HepG2 (cell line): ENCODE results near the gene LMTK2. TPM values are rescaled to one million over a fixed set of nuclear protein-coding genes. Genes with fewer than 3 reads are reported as not detected.

ENCODE experiments used
- ATAC-seq: fragments of 200-7000 bp; cut with Tn5 transposase; 3 replicates; pipeline ENCODE4 v1.9.1; 2020; ENCODE audit warnings: mild to moderate bottlenecking, moderate library complexity
- BruUV-seq: library from RNA; stranded (reverse); fragments of 400-500 nt; replicated peaks from 2 replicates; lab custom pipeline; 2021; lab: Mats Ljungman, UMichigan
- CTCF ChIA-PET: fragments of 300-600 bp; formaldehyde crosslinking; extraction: SDS; loops from one replicate; lab custom pipeline; 2021; ENCODE audit warnings: low total read pairs, inconsistent platforms, low intra/inter-chr PET ratio; lab: Yijun Ruan, JAX
- POLR2A ChIA-PET: fragments of 350-600 bp; sonication (Branson Sonifier 250); formaldehyde crosslinking; loops from one replicate; lab custom pipeline; 2020; ENCODE audit warnings: antibody characterized with exemption, inconsistent platforms; lab: Yijun Ruan, JAX
- DNase-seq: peaks from one replicate; pipeline ENCODE4 v3.0.0-alpha.2; 2015; ENCODE audit warnings: low spot score
- FAIRE-seq: peaks from 3 replicates; lab custom pipeline; 2011; peaks lifted over from hg19 to GRCh38; lab: Jason Lieb, UNC
- H2AFZ ChIP-seq: one replicate; pipeline ENCODE4 v1.6.1; 2011; ENCODE audit warnings: low read length, inconsistent platforms
- H3K27ac ChIP-seq: fragments of 300-600 bp; 3 replicates; pipeline ENCODE4 v1.8.0; 2011; ENCODE audit warnings: mixed run types, mild to moderate bottlenecking, mixed read lengths, low read length, inconsistent platforms; ENCODE audit not compliant: insufficient read depth; ENCODE audit errors: extremely low read length
- H3K27me3 ChIP-seq, 2 experiments: fragments of 200-600 bp in 1 of 2; 2 replicates in 1 of 2; 3 replicates in 1 of 2; pipeline versions ENCODE4 v1.6.0 to v1.8.0; 2011; ENCODE audit warnings: low read length in 2 of 2, mild to moderate bottlenecking in 2 of 2, moderate library complexity in 2 of 2, inconsistent platforms in 1 of 2; ENCODE audit not compliant: insufficient read depth in 2 of 2, control insufficient read depth in 1 of 2
- H3K36me3 ChIP-seq, 2 experiments: fragments of 200-600 bp in 1 of 2; replicated peaks in 1 of 2; 2 replicates in 1 of 2; 3 replicates in 1 of 2; pipeline versions ENCODE4 v1.5.1 to v1.8.0; 2011; ENCODE audit warnings: low read length in 2 of 2, inconsistent platforms in 1 of 2; ENCODE audit not compliant: insufficient read depth in 2 of 2, control insufficient read depth in 1 of 2
- H3K4me1 ChIP-seq: 2 replicates; pipeline ENCODE4 v1.5.1; 2012; ENCODE audit warnings: low read length, inconsistent platforms; ENCODE audit not compliant: insufficient read depth
- H3K4me2 ChIP-seq: 2 replicates; pipeline ENCODE4 v1.6.0; 2011; ENCODE audit warnings: low read depth, low read length, inconsistent platforms
- H3K4me3 ChIP-seq, 3 experiments: fragments of 200-600 bp in 1 of 3; sonication (generic), shearing (Covaris generic) in 1 of 3; replicated peaks in 1 of 3; 2 replicates each; pipeline ENCODE4 v1.5.1; 2011 to 2016; ENCODE audit warnings: low read length in 3 of 3, inconsistent platforms in 2 of 3, low read depth in 2 of 3, mild to moderate bottlenecking in 2 of 3, control low read depth in 1 of 3, mixed read lengths in 1 of 3; ENCODE audit not compliant: insufficient read depth in 1 of 3
- H3K79me2 ChIP-seq: one replicate; pipeline ENCODE4 v1.6.1; 2011; ENCODE audit warnings: low read length, inconsistent platforms; ENCODE audit not compliant: insufficient read depth
- H3K9ac ChIP-seq: 2 replicates; pipeline ENCODE4 v1.6.0; 2011; ENCODE audit warnings: mild to moderate bottlenecking, low read depth, low read length, inconsistent platforms; ENCODE audit not compliant: insufficient read depth
- H3K9me3 ChIP-seq: 2 replicates; pipeline ENCODE4 v1.5.1; 2012; ENCODE audit warnings: mild to moderate bottlenecking, low read length
- H4K20me1 ChIP-seq: 2 replicates; pipeline ENCODE4 v1.6.0; 2011; ENCODE audit warnings: inconsistent platforms, mild to moderate bottlenecking, low read length, moderate library complexity; ENCODE audit not compliant: insufficient read depth
- NFIB ChIP-seq: sonication (generic); formaldehyde crosslinking; IDR thresholded peaks from 2 replicates; pipeline ENCODE4 v1.9.0; 2021; ENCODE audit warnings: missing genetic modification reagents, mild to moderate bottlenecking, borderline replicate concordance
- SAP130 ChIP-seq: IDR thresholded peaks from 2 replicates; pipeline ENCODE4 v1.6.1; 2016; ENCODE audit warnings: low read depth
- ZNF138 ChIP-seq: sonication (generic); formaldehyde crosslinking; IDR thresholded peaks from 2 replicates; pipeline ENCODE4 v1.5.0; 2020; ENCODE audit warnings: mild to moderate bottlenecking, low read depth, missing genetic modification reagents
- WGBS: methylation state at CpG from one replicate; pipeline ENCODE4 v1.1.6; 2017; ENCODE audit warnings: low lambda C conversion rate; 5-methylcytosine and 5-hydroxymethylcytosine counted together
- in situ Hi-C: cut with HindIII; loops from 2 replicates; pipeline ENCODE4 v1.10.0; 2017; ENCODE audit warnings: low pct_unique_long_range_greater_than_20kb; ENCODE audit not compliant: extremely low pct_ligation_motif_present
- intact Hi-C: fragments of 100-400 bp; cut with micrococcal nuclease; formaldehyde crosslinking; loops from one replicate; pipeline ENCODE4 v1.10.0; 2022; ENCODE audit not compliant: unreplicated experiment
- polyA plus RNA-seq, 8 experiments: library from polyadenylated mRNA; depleted of rRNA in 3 of 8; stranded (reverse) in 7 of 8; unstranded in 1 of 8; fragments of >200 nt; fragmentation: Illumina TruSeq in 4 of 8; extraction: Trizol in 4 of 8; gene quantifications; 2 replicates each; pipeline versions ENCODE4 v1.2.1 to v1.2.3, GENCODE V29; 2011 to 2016; ENCODE audit warnings: low read depth in 4 of 8, missing spikeins in 1 of 8, mixed read lengths in 1 of 8; ENCODE audit not compliant: insufficient read depth in 1 of 8
- total RNA-seq, 5 experiments: library from RNA; depleted of rRNA; stranded (reverse); fragments of >200 nt; fragmentation: Illumina TruSeq; extraction: Trizol; gene quantifications; 2 replicates each; pipeline ENCODE4 v1.2.3, GENCODE V29; 2016; ENCODE audit warnings: low read depth in 1 of 5
- TF ChIP-seq, protein P1 (sequence below): sonication (generic); formaldehyde crosslinking; IDR thresholded peaks from 2 replicates; pipeline ENCODE4 v1.4.0; 2020; ENCODE audit warnings: mild to moderate bottlenecking, low read depth, missing genetic modification reagents
- TF ChIP-seq, protein P2 (sequence below): sonication (generic); formaldehyde crosslinking; IDR thresholded peaks from 2 replicates; pipeline ENCODE4 v1.8.1; 2023; ENCODE audit warnings: mild to moderate bottlenecking, moderate library complexity, missing genetic modification reagents

LMTK2 gene
- total and polyA plus RNA-seq, 2 of the 13 experiments (the other 11 are each of a cell fraction or from before 2014, with no cell fraction given), result 9.5 to 11.7 TPM

DNA sequence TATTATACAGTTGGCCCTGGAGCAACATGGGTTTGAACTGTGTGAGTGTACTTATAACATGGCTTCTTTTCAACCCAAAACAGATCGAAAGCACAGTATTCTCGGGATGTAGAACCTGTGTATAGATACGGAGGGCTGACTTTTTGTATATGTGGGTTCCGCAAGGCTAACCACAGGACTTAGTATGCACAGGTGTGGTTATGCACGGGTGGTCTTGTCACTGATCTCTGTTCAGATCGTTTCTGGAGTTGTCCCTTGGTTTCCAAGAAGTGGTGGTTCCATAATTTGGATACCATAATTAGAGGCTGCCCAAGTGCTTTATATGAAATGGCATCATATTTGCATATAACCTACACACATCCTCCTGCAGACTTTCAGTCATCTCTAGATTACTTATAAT is 93.7 kb downstream of the LMTK2 start:
- Histone ChIP-seq H3K79me2 (peaks cover 10% of the 10 kb centered on the region), H3K9me3 (no peaks in the 10 kb centered on the region), H2AFZ (no peak overlapping the region), H3K27me3 (no peaks in the 10 kb centered on the region), H4K20me1 (peaks cover 15% of the 10 kb centered on the region; the same call in 1 of the 2 replicates), H3K36me3 (peaks cover 21 to 54% of the 10 kb centered on the region in 2 experiments; a peak in 4 of 5 replicates), H3K4me3 (no peak overlapping the region), H3K4me1 (peaks cover 19% of the 10 kb centered on the region), H3K27ac (no peak overlapping the region), H3K9ac (no peak overlapping the region), H3K4me2 (no peak overlapping the region)
- ATAC-seq (no peak), FAIRE-seq (no peak), DNase-seq (no peak)
- TF ChIP-seq ZNF138 (CRISPR knock-in tag) (no peak), SAP130 (no peak)
- TF ChIP-seq, protein P1, sequence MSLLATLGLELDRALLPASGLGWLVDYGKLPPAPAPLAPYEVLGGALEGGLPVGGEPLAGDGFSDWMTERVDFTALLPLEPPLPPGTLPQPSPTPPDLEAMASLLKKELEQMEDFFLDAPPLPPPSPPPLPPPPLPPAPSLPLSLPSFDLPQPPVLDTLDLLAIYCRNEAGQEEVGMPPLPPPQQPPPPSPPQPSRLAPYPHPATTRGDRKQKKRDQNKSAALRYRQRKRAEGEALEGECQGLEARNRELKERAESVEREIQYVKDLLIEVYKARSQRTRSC (CRISPR knock-in tag), result no peak
- CTCF ChIA-PET, result no interaction called here
- intact Hi-C loops, result no loop called here
- 95% methylated on average over 5 of the region's 6 CpGs for WGBS
- POLR2A ChIA-PET, result no interaction called here
- in situ Hi-C loops, result no loop called here
- BruUV-seq, result no TSS peak

DNA sequence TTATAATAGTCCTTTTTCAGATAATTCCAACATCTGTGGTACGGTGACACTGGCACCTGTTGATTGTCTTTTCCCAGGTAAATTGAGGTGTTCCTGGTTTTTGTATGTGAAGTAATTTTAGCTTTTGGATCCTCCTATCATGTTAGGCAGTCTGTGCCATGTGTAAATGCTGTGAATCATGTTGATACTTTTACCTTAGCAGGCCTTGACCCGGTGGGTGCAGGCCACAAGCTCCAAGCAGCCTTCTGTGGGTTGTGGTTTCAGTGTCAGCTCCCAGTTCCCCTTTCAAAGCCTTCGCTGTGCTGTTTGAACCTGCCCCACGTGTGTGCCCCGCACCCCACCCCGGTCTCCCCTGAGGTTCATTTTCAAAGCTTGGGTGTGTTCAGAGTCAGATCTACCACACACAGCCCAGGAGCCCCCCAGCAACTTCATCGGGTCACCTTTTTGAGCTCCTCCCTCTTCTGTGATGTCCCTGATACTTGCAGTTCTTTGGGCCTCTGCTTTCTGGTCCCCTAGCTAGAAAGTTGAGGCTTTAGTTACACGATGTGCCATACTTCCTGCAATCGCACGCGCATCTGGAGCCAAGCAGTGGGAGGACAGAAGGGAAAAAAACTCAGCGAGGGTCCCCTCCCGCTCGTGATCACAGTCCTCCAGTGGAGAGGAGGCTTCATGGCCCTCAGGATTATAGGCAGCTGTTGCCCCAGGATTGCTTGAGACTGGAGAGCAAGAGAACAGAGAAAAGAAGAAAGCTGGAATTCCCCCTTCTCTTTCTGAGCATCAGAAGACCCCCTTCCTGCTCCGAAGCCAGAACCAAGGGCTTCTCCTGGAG is 95.9 kb downstream of the LMTK2 start:
- Histone ChIP-seq H3K4me1 (peaks cover 10% of the 10 kb centered on the region), H3K79me2 (peaks cover 10% of the 10 kb centered on the region), H3K4me2 (no peak overlapping the region), H4K20me1 (peaks cover 10% of the 10 kb centered on the region; the same call in 1 of the 2 replicates), H3K27ac (no peak overlapping the region), H3K9me3 (no peaks in the 10 kb centered on the region), H3K9ac (no peak overlapping the region), H3K36me3 (peaks cover 21 to 53% of the 10 kb centered on the region in 2 experiments; a peak in 4 of 5 replicates), H3K4me3 (no peak overlapping the region), H2AFZ (no peak overlapping the region), H3K27me3 (no peaks in the 10 kb centered on the region)
- no peak for TF ChIP-seq NFIB (CRISPR knock-in tag)
- TF ChIP-seq, protein P2, sequence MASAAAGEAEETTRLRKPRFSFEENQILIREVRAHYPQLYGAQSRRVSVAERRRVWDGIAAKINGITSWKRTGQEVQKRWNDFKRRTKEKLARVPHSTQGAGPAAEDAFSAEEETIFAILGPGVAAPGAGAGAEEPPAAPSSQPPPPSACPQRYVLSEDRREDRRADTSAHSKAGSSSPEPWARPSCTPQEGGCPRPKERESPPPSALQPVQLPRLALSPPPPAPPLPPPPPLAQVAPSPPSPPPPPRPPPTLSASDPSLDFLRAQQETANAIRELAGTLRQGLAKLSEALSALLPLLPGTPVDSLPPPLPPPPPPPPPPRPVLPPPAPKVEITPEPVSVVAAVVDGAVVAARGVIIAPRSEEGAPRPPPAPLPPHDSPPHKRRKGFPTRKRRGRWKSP (CRISPR knock-in tag), result no peak
- ChIA-PET CTCF (no interaction called here), POLR2A (no interaction called here)
- DNase-seq, result no peak
- no peak; the same call in 2 of the 3 replicates for ATAC-seq
- in situ Hi-C loops (no loop called here), intact Hi-C loops (no loop called here)
- BruUV-seq, result no TSS peak
- FAIRE-seq, result no peak
- WGBS, result 95% methylated on average over 15 of the region's 15 CpGs
